AG09319 (cell line): ENCODE measurements around the gene ZNF77.
"Not testable (repeated sequence)": the region's sequence is repeated elsewhere in the genome, so short reads cannot be mapped to it uniquely, and the experiment has no call there.

ENCODE experiments used
- DNase-seq: peaks from one replicate; pipeline ENCODE4 v3.0.0-alpha.2; 2010; ENCODE audit warnings: low read depth; ENCODE audit errors: extremely low read depth
- CTCF ChIP-seq: IDR thresholded peaks from 2 replicates; pipeline ENCODE4 v1.5.1; 2011; ENCODE audit warnings: low read depth, mild to moderate bottlenecking, inconsistent platforms, low read length, moderate library complexity

ZNF77 gene

GRCh38 chr19:2906631-2907195, 38.1 kb downstream of the ZNF77 start:
- no peak for DNase-seq
- no peak for TF ChIP-seq CTCF

- no peak for TF ChIP-seq CTCF
- no peak for DNase-seq
Measured at GRCh38 chr19:2905918-2906519, 38.8 kb downstream of the ZNF77 start.

- DNase-seq, result not testable (repeated sequence)
Measured at GRCh38 chr19:2903326-2903725, 41.4 kb downstream of the ZNF77 start.

- no peak for TF ChIP-seq CTCF
- no peak for DNase-seq
Measured at GRCh38 chr19:2902590-2903218, 42.1 kb downstream of the ZNF77 start.

GRCh38 chr19:2900296-2901252, 44.2 kb downstream of the ZNF77 start, which contains the start of gene ZNF57:
Gene ZNF57 (plus strand): TSS chr19:2900928. CDS start chr19:2901046, 118 bp downstream.
- no peak for TF ChIP-seq CTCF
- peak; percentile 98 for DNase-seq

GRCh38 chr19:2896694-2897093, 48.1 kb downstream of the ZNF77 start:
- no peak for DNase-seq
- no peak for TF ChIP-seq CTCF

GRCh38 chr19:2890531-2890930, 54.2 kb downstream of the ZNF77 start:
- not testable (repeated sequence) for DNase-seq

GRCh38 chr19:2888731-2889224, 56.0 kb downstream of the ZNF77 start:
- TF ChIP-seq CTCF, result no peak
- no peak for DNase-seq
